ENCODE data around the gene TUBB8.

The TUBB8 gene

GRCh38 chr10:91313-91712 is 42.2 kb upstream of the TUBB8 start:
- no peak for TF ChIP-seq CTCF (IDR thresholded peaks at IDR 0.05; ENCODE audit: low read depth, low read length)
- no peaks in the 10 kb centered on the region for H3K36me3 ChIP-seq
- H3K4me3 ChIP-seq (ENCODE audit: low read depth, low read length), result no peak overlapping the region
- H3K27ac ChIP-seq, result no peak overlapping the region
- DNase-seq, result no peak
- H3K27me3 ChIP-seq (ENCODE audit: insufficient read depth, low read depth, severe bottlenecking), result no peaks in the 10 kb centered on the region
- no peaks in the 10 kb centered on the region for H3K9me3 ChIP-seq (ENCODE audit: severe bottlenecking)

GRCh38 chr10:90161-90560 is 41.1 kb upstream of the TUBB8 start:
- Histone ChIP-seq H3K9me3 (ENCODE audit: severe bottlenecking) (no peaks in the 10 kb centered on the region), H3K27me3 (ENCODE audit: insufficient read depth, low read depth, severe bottlenecking) (no peaks in the 10 kb centered on the region), H3K4me3 (ENCODE audit: low read depth, low read length) (no peak overlapping the region), H3K27ac (no peak overlapping the region), H3K36me3 (no peaks in the 10 kb centered on the region)
- no peak for TF ChIP-seq CTCF (IDR thresholded peaks at IDR 0.05; ENCODE audit: low read depth, low read length)
- no peak for DNase-seq

- H3K4me3 ChIP-seq (ENCODE audit: low read depth, low read length), result no peak overlapping the region
- no peaks in the 10 kb centered on the region for H3K36me3 ChIP-seq
- H3K9me3 ChIP-seq (ENCODE audit: severe bottlenecking), result no peaks in the 10 kb centered on the region
- no peaks in the 10 kb centered on the region for H3K27me3 ChIP-seq (ENCODE audit: insufficient read depth, low read depth, severe bottlenecking)
- no peak for DNase-seq
- H3K27ac ChIP-seq, result no peak overlapping the region
- TF ChIP-seq CTCF (IDR thresholded peaks at IDR 0.05; ENCODE audit: low read depth, low read length), result no peak
Observed at GRCh38 chr10:89248-89647, 40.2 kb upstream of the TUBB8 start.

GRCh38 chr10:88253-88652 is 39.2 kb upstream of the TUBB8 start:
- TF ChIP-seq CTCF (IDR thresholded peaks at IDR 0.05; ENCODE audit: low read depth, low read length), result no peak
- no peak for DNase-seq
- H3K9me3 ChIP-seq (ENCODE audit: severe bottlenecking), result no peaks in the 10 kb centered on the region
- H3K27me3 ChIP-seq (ENCODE audit: insufficient read depth, low read depth, severe bottlenecking), result no peaks in the 10 kb centered on the region
- no peak overlapping the region for H3K4me3 ChIP-seq (ENCODE audit: low read depth, low read length)
- no peaks in the 10 kb centered on the region for H3K36me3 ChIP-seq
- no peak overlapping the region for H3K27ac ChIP-seq

GRCh38 chr10:87177-88080 is 38.3 kb upstream of the TUBB8 start:
- no peaks in the 10 kb centered on the region for H3K27me3 ChIP-seq (ENCODE audit: insufficient read depth, low read depth, severe bottlenecking)
- no peak for DNase-seq
- H3K9me3 ChIP-seq (ENCODE audit: severe bottlenecking), result no peaks in the 10 kb centered on the region
- no peak for TF ChIP-seq CTCF (IDR thresholded peaks at IDR 0.05; ENCODE audit: low read depth, low read length)
- no peak overlapping the region for H3K27ac ChIP-seq
- H3K36me3 ChIP-seq, result no peaks in the 10 kb centered on the region
- H3K4me3 ChIP-seq (ENCODE audit: low read depth, low read length), result no peak overlapping the region

- Histone ChIP-seq H3K27ac (no peak overlapping the region), H3K36me3 (no peaks in the 10 kb centered on the region), H3K9me3 (ENCODE audit: severe bottlenecking) (no peaks in the 10 kb centered on the region), H3K4me3 (ENCODE audit: low read depth, low read length) (no peak overlapping the region), H3K27me3 (ENCODE audit: insufficient read depth, low read depth, severe bottlenecking) (no peaks in the 10 kb centered on the region)
- no peak for TF ChIP-seq CTCF (IDR thresholded peaks at IDR 0.05; ENCODE audit: low read depth, low read length)
- no peak for DNase-seq
Observed at GRCh38 chr10:86031-86430, 36.9 kb upstream of the TUBB8 start.

All from WERI-Rb-1 (cell line).